DND-41 (cell line): ENCODE data around the gene DAD1.

Experiments used
- ATAC-seq: fragments of 200-7000 bp; cut with Tn5 transposase; 3 replicates; pipeline ENCODE4 v1.9.1; 2021; ENCODE audit warnings: low read depth; ENCODE audit not compliant: insufficient read depth
- DNase-seq: peaks from one replicate; pipeline ENCODE4 v3.0.0-alpha.2; 2020
- H2AFZ ChIP-seq: 2 replicates; pipeline ENCODE4 v1.6.0; 2012; ENCODE audit warnings: low read depth, low read length
- H3K27ac ChIP-seq: 2 replicates; pipeline ENCODE4 v1.5.1; 2012; ENCODE audit warnings: low read length, inconsistent platforms
- H3K27me3 ChIP-seq: fragments of 200-600 bp; sonication (generic); 2 replicates; pipeline ENCODE4 v1.6.0; 2012; ENCODE audit warnings: low read length, mild to moderate bottlenecking, inconsistent platforms; ENCODE audit not compliant: insufficient read depth, poor library complexity
- H3K36me3 ChIP-seq: 2 replicates; pipeline ENCODE4 v1.5.1; 2012; ENCODE audit warnings: low read length, inconsistent platforms; ENCODE audit not compliant: insufficient read depth
- H3K4me1 ChIP-seq: 2 replicates; pipeline ENCODE4 v1.5.1; 2012; ENCODE audit warnings: mild to moderate bottlenecking, low read length; ENCODE audit not compliant: insufficient read depth
- H3K4me2 ChIP-seq: 2 replicates; pipeline ENCODE4 v1.6.0; 2012; ENCODE audit warnings: mild to moderate bottlenecking, moderate library complexity, low read length, inconsistent platforms; ENCODE audit not compliant: insufficient read depth
- H3K4me3 ChIP-seq, 2 experiments: fragments of 200-600 bp in 1 of 2; shearing (Covaris generic) in 1 of 2; 2 replicates each; pipeline ENCODE4 v1.5.1; 2012 to 2016; ENCODE audit warnings: inconsistent platforms in 2 of 2, low read length in 2 of 2, mild to moderate bottlenecking in 2 of 2, low read depth in 1 of 2, moderate library complexity in 1 of 2
- H3K79me2 ChIP-seq: 2 replicates; pipeline ENCODE4 v1.6.0; 2012; ENCODE audit warnings: low read length, inconsistent platforms; ENCODE audit not compliant: insufficient read depth
- H3K9ac ChIP-seq: 2 replicates; pipeline ENCODE4 v1.6.0; 2012; ENCODE audit warnings: low read depth, mild to moderate bottlenecking, inconsistent platforms, low read length, moderate library complexity
- H3K9me3 ChIP-seq: 2 replicates; pipeline ENCODE4 v1.5.1; 2012; ENCODE audit warnings: low read length, moderate library complexity, mild to moderate bottlenecking, inconsistent platforms; ENCODE audit not compliant: insufficient read depth, severe bottlenecking
- H4K20me1 ChIP-seq: 2 replicates; pipeline ENCODE4 v1.6.0; 2012; ENCODE audit warnings: low read length; ENCODE audit not compliant: insufficient read depth
- EZH2 ChIP-seq: IDR thresholded peaks from 3 replicates; pipeline ENCODE4 v1.6.1; 2012; ENCODE audit warnings: borderline replicate concordance, low read depth, mild to moderate bottlenecking, moderate library complexity, low read length, inconsistent platforms; ENCODE audit not compliant: severe bottlenecking
- TF ChIP-seq, protein P1 (sequence below): IDR thresholded peaks from 2 replicates; pipeline ENCODE4 v1.5.1; 2012; ENCODE audit warnings: borderline replicate concordance, low read length, moderate library complexity, mild to moderate bottlenecking; ENCODE audit not compliant: poor library complexity, severe bottlenecking; ENCODE audit errors: extremely low read depth

DAD1 gene

DNA sequence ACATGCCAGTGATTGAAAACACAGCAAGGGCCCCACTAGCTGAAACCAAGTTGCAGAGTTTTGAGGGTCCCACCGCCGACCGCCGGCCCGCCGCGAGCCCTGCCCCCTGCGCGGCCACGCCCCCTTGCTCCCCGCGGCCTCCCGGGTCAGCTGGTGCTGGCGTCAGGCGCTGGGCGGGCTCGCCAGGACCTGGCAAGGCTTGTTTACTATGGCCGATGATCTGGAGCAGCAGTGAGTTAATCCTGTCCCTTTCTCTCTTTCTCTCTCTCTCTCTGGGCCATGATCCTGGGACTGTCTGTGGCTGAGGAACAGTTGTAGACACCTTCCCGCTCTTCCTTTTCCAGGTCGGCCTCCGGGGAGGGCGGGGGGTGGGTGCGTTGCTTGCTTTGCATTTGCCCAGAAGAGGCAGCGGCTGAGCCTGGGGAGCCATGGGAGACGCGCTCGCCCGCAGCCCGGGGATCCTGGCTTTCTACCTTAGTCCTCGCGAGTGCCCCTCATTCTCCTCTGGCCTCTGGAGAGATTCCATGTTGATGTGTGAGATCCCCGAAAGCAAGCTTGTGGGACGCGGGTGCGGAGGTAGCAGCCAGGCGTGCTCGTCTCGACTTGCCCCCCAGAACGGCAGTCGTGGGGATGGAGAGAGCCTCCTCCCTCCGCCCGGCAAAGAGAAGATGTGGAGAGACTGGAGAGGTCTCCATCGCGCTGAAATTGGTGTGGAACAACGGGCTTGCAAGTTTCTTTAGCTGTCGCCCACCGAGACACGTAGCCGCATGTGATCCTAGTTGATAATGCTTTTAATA lies 9.3 kb upstream of the DAD1 start, which contains the start of gene ABHD4:
Gene ABHD4, plus strand, starts transcription at position 202 of the 797 bp plus-strand sequence. Its CDS starts 7 bp downstream, at position 209.
- H3K27me3 ChIP-seq, result peaks cover 86% of the 10 kb centered on the region
- no peaks in the 10 kb centered on the region for H4K20me1 ChIP-seq
- no peaks in the 10 kb centered on the region for H3K36me3 ChIP-seq
- peaks cover 13% of the 10 kb centered on the region for H3K4me1 ChIP-seq
- DNase-seq (peak; percentile 20), ATAC-seq (peak; percentile 67)
- H3K9me3 ChIP-seq, result no peaks in the 10 kb centered on the region
- H2AFZ ChIP-seq, result peak within 1 kb of the TSS; percentile 91
- no peaks in the 10 kb centered on the region for H3K79me2 ChIP-seq
- peak within 1 kb of the TSS; percentile 49 for H3K9ac ChIP-seq
- H3K27ac ChIP-seq, result no peak within 1 kb of the TSS
- H3K4me3 ChIP-seq, result peak within 1 kb of the TSS; percentile 17 to 67
- TF ChIP-seq EZH2, result peak; percentile 60
- TF ChIP-seq, protein P1, sequence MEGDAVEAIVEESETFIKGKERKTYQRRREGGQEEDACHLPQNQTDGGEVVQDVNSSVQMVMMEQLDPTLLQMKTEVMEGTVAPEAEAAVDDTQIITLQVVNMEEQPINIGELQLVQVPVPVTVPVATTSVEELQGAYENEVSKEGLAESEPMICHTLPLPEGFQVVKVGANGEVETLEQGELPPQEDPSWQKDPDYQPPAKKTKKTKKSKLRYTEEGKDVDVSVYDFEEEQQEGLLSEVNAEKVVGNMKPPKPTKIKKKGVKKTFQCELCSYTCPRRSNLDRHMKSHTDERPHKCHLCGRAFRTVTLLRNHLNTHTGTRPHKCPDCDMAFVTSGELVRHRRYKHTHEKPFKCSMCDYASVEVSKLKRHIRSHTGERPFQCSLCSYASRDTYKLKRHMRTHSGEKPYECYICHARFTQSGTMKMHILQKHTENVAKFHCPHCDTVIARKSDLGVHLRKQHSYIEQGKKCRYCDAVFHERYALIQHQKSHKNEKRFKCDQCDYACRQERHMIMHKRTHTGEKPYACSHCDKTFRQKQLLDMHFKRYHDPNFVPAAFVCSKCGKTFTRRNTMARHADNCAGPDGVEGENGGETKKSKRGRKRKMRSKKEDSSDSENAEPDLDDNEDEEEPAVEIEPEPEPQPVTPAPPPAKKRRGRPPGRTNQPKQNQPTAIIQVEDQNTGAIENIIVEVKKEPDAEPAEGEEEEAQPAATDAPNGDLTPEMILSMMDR, result no peak
- peak within 1 kb of the TSS; percentile 89 for H3K4me2 ChIP-seq

DNA sequence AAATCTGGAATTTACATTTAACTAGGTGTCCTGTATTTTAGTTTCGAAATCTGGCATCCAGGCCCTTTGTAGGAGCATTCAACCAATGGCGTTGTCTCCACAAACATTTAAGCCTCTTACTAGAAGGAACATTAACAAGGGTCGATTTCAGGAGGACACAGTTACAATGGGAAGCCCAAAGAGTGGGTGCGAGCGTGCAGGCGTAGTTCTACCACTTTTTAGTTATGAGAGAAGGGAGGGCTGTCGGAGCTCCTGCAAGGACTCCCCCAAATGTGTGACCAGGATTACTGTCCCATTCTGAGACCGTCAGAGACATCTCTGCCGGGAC lies 8.7 kb upstream of the DAD1 start:
- Histone ChIP-seq H4K20me1 (no peaks in the 10 kb centered on the region), H3K4me2 (peak overlapping the region; percentile 89), H3K27me3 (peaks cover 87% of the 10 kb centered on the region), H2AFZ (peak overlapping the region; percentile 91), H3K4me1 (peaks cover 13% of the 10 kb centered on the region), H3K4me3 (peak overlapping the region; percentile 17 to 67; a peak in 3 of 4 replicates), H3K79me2 (no peaks in the 10 kb centered on the region), H3K9ac (peak overlapping the region; percentile 49; the same call in 1 of the 2 replicates), H3K9me3 (no peaks in the 10 kb centered on the region), H3K36me3 (no peaks in the 10 kb centered on the region), H3K27ac (no peak overlapping the region)
- ATAC-seq (no peak), DNase-seq (no peak)
- TF ChIP-seq, protein P1, result no peak

DNA sequence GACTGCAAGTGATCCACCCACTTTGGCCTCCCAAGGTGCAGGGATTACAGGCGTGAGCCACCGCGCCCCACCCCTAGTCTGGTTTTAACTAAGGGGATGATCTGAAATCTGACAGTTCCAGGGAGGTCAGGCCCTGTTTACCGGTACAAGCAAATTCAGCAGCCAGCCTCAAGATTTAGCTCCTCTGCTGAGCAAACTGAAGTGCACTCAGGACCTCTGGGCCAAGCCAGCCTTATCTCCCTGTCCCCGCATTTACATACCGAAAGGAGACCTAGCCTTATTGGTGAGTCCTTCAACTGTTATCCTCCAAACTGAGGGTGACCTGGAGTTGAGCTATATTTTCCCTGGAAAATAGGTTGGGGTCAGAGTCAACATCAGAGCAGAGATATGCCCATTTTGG lies 8.2 kb upstream of the DAD1 start:
- no peak for TF ChIP-seq EZH2
- TF ChIP-seq, protein P1, result no peak
- peaks cover 87% of the 10 kb centered on the region for H3K27me3 ChIP-seq
- peaks cover 13% of the 10 kb centered on the region for H3K4me1 ChIP-seq
- no peak overlapping the region for H3K9ac ChIP-seq
- no peaks in the 10 kb centered on the region for H3K36me3 ChIP-seq
- no peak overlapping the region for H3K27ac ChIP-seq
- H3K4me3 ChIP-seq, result no peak overlapping the region
- H4K20me1 ChIP-seq, result no peaks in the 10 kb centered on the region
- no peaks in the 10 kb centered on the region for H3K79me2 ChIP-seq
- H3K9me3 ChIP-seq, result no peaks in the 10 kb centered on the region
- ATAC-seq (no peak), DNase-seq (no peak)
- H3K4me2 ChIP-seq, result no peak overlapping the region
- no peak overlapping the region for H2AFZ ChIP-seq
